Right lung (tissue), 5 donors: ENCODE results near the gene CFAP299. TPM values are rescaled to one million over a fixed set of nuclear protein-coding genes. Genes with fewer than 3 reads are reported as not detected.
"Not testable (repeated sequence)": the region's sequence is repeated elsewhere in the genome, so short reads cannot be mapped to it uniquely, and the experiment has no call there.

Source experiments
- DNase-seq, 2 donors: peaks; one replicate each; pipeline ENCODE4 v3.0.0-alpha.2; 2013
- polyA plus RNA-seq, 5 donors: library from polyadenylated mRNA; unstranded; fragments of 120-200 nt; gene quantifications; one replicate each; pipeline versions ENCODE4 v1.2.1 to v1.2.3, GENCODE V29; 2013; ENCODE audit warnings: inconsistent platforms in 1 of 5, low replicate concordance in 1 of 5; ENCODE audit not compliant: insufficient read length in 5 of 5, insufficient read depth in 1 of 5

Gene CFAP299
- polyA plus RNA-seq, 5 donors = 1.1 to 3.3 (median 2.5) TPM

DNA sequence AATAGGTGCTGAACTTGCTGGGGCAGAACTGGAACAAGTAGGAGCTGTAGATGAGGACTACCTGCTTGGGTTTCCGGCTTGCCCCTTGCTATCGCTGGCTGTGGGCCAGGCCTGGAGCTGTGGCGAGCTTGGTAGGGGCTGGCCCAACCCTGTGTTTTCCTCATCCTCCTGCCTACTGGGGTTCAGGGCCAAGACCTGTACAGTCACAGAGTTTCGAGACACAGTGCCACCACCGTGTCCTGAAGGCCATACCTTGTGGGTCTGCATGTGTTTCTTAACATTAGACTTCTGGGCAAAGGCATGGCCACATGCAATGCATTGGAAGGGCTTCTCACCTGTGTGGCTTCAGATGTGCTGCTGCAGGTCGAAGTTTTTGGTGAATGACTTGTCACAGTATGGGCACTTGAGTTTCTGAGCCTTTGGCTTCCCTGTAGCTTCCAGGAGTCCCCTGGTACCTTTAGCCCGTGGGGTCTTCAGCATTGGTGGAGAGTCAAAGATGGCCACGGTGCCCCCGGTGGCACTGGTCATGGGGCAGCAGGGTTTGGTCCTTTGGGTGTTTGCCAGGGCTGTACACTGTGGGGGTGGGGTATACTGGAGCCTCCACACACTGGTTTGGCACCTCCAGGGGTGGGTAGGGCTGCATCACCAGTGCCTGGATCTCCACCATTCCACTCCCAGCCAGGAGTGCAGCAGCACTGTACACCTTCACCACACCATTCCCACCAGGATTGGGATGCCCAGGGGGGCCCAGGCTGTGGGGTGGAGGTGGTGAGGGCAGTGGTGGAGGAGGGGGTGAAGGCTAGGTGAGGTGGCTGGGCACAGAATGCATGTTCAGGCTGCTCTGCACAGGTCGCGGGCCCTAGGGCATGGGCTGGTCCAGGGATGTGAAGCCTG is 52.1 kb downstream of the CFAP299 start:
- DNase-seq = no peak

DNA sequence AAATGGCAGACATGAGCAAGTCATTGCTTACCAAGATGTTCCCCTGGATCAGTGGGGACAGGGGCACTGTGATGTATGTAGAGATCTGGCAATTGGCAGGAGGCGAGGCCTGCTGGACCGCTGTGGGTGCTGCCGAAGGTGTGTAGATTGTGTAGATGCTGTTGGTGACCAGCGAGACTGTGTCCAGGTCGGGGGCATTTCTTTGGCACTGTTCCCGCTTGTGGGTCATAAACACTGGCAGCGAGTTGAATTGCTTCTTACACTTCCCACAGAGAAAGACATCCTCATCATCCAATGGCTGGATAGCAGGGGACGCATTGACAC is 52.7 kb downstream of the CFAP299 start:
- no peak for DNase-seq

DNA sequence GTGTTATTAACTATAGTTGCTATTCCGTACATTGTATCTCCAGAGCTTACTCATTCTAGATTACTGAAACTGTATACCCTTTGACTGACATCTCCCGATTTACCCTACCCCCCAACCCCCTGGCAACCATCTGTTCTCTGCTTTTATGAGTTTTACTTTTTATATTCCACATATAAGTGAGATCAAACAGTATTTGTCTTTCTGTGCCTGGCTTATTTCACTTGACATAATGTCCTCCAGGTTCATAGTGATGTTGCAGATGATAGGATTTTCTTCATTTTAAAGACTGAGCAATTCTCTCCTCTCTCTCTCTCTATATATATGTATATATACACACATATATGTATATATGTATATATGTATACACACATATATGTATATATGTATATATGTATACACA is 54.6 kb downstream of the CFAP299 start:
- DNase-seq = no peak

DNA sequence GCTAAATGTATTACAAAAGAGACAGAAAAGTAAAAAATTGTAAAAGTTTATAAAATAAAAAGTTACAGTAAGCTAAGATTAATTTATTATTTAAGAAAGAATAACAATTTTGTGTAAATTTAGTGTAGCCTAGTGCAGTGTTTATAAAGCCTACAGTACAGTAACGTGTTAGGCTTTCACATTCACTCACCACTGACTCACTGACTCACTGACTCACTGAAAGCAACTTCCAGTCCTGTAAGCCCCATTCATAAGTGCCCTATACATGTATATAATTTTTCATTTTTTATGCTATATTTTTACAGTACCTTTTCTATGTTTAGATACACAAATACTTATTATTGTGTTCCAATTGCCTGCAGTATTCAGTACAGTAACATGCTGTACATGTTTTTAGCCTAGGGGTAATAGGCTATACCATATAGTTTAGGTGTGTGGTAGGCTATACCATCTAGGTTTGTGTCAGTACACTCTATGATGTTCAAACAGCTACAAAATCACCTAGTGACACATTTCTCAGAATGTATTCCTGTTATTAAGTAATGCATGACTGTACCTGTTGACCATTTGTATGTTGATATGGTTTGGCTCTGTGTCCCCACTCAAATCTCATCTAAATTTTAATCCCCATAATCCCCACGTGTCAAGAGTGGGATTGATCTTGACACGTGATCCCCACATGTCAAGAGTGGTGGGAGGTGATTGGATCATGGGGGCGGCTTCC is 57.9 kb downstream of the CFAP299 start:
- DNase-seq = no peak

DNA sequence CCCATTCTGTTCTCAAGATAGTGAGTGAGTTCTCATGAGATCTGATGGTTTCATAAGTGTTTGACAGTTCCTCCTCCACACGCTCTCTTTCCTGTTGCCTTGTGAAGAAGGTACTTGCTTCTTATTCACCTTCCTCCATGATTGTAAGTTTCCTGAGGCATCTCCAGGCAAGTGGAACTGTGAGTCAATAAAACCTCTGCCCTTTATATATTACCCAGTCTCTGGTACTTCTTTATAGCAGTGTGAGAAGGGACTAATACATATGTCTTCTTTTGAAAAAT is 58.4 kb downstream of the CFAP299 start:
- DNase-seq = no peak

DNA sequence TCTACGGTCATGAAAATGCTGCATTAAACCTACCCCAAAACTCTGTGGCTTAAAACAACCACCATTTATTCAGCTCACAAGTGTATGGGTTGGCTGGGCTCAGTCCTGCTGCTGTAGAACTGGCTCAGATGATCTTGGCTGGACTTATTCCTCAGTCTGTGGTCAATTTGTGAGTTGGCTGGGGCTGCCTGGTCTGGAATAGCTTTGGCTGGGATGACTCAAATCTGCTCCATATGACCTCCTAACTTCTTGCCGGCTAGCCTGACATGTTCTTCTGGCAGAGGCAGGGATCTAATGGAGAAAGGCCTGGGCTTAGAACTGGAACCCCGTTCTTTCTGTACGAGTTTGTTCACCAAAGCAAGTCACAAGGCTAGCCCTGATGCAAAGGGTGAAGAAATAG is 71.7 kb downstream of the CFAP299 start:
- DNase-seq = no peak

DNA sequence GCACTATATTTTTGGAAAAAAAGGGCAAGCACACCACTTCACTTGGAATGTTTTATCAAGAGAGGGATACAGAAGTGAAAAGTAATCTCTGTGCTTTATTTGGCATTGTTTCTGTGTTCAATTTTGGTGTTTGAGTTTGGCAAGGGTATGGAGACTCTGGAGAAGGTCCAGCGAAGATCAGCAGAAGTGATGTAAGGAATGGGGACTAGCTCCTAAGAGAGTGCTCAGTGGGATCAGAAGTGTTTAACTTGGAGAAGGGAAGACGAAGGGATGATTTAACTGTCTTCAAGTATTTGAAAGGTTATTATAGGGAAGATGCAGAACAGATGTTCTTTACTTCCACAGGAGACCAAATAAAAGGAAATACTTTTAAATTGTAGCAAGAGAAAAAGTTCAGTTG is 74.3 kb downstream of the CFAP299 start:
- DNase-seq = no peak

DNA sequence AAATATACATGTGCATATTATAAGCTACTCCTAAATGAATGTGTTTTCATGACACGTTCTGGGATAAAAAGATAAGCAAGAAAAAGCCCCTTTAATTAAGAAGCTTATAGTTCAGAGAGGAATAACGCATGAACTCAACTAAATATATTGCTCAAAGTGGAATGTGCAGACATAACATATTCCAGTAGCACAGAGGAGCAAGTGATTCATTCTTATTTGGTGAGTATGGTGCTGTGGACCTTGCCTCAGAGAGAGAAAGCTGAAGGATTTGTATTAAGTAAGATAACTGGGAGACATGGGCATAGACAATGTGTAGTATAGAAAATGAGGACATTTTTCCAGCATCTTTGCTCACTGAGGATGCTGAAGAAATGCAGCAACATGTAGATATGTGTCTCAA is 76.8 kb downstream of the CFAP299 start:
- DNase-seq = no peak

DNA sequence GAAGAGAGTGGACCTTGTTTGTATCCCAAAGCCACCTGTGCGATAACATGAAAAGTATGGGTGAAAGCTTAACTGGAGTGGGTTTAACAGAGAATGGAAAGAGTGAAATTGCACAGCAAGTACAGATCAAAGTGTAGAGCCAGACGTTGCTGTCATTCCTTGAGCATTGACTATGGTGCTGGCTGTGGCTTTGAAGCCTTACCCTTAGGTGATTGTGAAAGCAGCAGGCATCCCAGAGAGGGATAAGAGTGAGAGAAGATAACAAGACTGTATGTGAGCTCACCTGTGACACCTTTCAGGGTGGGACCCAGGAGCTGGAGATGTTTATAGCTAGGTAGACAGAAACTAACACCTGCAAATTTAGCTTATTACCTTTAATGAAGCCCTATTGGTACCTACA is 77.6 kb downstream of the CFAP299 start:
- no peak for DNase-seq

DNA sequence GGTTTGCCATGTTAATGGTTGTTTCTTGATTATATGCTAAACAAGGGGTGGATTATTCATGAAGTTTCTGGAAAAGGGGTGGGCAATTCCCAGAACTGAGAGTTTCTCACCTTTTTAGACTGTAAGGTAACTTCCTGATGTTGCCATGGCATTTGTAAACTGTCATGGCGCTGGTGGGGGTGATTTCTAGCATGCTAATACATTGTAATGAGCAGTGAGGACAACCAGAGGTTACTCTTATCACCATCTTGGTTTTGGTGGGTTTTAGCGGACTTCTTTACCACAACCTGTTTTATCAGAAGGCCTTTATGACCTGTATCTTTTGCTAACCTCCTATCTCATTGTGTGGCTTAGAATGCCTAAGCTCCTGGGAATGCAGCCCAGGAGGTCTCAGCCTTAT is 81.5 kb downstream of the CFAP299 start:
- DNase-seq = no peak

DNA sequence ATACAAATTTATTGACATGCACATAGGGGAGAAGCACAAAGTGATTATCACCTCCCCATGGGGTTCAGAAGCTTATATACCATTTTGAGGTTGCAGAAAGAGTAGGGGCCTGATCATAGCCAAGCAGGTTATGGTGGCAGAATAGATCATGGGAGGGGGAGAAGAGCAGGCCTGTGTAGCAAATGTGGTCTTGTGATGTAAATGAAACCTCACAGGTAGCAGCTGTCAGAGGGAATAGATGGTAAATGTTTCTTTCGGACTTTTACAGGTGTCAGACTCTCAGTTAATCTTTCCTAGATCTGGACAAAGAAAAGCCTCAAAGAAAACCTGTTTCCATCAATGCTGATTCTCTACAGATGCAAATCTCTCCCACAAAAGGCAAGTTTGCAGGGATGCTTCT is 84.4 kb downstream of the CFAP299 start:
- DNase-seq = no peak

DNA sequence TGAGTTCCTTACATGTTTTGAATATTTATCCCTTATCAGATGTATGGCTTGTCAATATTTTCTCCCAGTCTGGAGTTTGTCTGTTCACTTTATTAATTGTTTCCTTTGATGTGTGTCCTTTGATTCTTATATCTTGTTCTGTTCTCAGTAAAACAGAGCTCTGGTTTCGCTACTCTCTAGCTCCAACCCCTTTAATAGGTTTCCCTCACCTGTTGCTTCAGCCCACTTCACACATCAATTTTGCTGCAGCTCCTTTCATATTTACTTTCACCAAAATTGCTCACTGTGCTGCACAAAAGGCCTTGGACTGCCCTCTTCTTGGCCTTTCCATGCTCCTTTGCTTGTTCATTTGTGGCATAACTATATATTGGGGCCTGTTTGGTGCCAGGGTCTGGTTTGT is 85.1 kb downstream of the CFAP299 start:
- DNase-seq = no peak

DNA sequence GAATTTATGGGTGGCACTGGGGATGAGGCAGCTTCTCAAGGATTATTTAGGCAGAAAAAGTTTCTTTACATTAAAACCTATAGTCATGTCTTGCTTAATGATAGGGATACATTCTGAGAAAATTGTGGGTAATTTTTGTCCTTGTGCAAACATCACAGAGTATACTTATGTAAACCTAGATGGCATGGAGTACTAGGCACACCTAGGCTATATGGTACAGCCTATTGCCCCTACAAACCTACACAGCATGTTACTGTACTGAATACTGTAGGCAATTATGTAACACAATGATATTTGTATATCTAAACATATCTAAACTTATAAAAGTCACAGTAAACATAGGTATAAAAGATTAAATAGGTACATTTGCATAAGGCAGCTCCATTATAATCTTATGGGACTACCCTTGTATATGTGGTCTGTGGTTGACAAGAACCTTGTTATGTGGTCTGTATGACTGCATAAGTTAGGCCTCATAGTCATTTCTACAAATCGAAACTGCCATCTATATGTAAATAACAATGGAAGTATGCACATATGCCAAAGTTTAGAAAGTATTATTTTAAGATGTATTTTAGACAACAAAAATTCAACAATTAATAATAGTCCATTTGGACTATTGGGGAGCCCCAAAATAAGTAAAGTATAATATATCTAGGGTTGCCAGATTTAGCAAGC is 87.3 kb downstream of the CFAP299 start:
- no peak for DNase-seq

DNA sequence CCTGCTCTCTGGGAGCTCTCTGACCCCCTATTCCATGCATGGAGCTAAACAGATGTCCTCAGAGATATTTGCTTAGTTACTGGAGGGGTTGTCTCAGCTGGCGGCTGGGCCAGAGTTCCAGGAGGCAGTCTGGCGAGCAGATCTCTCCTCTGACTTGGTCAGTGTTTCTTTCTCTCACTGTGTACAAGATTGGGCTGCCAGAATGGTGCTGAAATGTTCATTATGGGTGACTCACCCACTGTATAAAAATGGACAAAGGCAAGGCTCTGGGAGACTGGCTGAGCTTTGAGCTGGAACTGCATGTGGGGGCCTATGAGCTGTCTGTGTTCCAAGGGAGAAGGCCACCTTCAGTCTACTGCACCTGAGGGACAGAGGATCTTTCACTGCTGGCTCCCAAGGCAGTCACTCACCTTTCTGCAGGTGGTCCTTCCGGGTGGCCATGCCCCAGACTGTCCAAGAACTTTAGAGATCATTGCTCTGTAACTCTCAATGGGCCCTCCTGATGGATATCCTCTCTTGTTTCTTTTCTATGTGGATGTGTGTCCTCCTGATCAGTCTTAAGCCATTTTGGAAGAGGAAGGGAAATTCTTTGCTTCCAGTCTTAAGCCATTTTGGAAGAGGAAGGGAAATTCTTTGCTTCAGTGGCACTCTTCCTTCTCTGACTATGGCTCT is 88.2 kb downstream of the CFAP299 start:
- DNase-seq = no peak

DNA sequence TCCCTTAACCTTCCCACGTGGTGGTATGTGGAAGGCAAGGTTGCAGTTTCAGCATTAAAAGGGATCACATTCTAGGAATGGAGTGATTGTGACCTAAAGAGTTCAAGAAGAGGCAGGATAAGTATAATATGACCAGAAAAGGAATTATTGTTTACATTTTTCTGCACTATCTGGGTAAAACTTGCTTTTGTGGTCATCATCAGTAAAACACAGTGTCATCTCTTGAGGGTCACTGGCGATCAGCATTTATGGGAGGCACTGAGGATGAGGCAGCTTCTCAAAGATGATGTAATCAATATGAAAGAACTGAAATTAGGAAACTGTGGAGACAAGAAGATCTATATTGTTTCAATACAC is 88.7 kb downstream of the CFAP299 start:
- no peak for DNase-seq

DNA sequence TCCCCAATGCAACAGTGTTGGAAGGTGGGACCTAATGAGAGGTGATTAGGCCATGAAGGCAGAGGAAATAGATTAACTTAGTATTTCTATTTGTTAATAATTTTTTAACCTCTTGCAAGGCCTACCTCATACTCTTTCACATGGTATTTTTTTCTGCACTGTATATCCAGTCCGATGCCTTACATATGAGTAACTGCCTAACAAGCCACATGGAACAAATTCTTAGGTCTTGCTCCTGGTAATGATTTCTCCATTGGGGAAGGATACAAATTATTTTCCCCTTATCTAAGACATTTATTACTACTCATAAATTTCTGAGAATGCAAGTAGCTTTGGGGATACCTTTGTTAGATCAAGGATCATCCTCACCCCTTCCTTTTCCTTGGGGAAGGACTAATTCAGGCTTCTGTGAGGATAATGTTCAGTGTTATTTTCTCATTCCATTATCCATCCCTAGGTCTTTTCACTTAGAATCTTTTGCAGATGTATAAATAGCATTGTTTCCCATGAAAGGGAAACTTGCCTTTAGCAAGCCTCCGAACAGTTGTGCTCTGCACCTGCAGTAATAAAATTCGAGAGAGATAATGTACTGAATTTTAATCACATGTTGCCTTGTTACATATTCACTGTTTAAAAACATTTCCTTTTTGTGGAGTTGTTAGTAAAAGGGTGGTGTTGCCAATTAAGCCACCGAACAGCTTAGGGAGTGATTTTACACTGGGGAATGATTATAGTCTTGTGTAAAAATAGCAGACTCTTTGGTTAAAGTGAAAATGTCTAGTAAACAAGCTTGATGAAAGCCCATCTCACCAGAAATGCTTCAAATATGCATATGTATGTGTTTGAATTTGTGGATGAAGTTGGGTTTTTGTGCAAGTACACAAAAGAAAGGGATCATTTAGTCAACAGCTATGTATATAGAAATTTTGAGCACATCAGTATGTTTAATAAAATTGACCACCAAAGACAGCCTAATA is 89.9 kb downstream of the CFAP299 start:
- DNase-seq = no peak

DNA sequence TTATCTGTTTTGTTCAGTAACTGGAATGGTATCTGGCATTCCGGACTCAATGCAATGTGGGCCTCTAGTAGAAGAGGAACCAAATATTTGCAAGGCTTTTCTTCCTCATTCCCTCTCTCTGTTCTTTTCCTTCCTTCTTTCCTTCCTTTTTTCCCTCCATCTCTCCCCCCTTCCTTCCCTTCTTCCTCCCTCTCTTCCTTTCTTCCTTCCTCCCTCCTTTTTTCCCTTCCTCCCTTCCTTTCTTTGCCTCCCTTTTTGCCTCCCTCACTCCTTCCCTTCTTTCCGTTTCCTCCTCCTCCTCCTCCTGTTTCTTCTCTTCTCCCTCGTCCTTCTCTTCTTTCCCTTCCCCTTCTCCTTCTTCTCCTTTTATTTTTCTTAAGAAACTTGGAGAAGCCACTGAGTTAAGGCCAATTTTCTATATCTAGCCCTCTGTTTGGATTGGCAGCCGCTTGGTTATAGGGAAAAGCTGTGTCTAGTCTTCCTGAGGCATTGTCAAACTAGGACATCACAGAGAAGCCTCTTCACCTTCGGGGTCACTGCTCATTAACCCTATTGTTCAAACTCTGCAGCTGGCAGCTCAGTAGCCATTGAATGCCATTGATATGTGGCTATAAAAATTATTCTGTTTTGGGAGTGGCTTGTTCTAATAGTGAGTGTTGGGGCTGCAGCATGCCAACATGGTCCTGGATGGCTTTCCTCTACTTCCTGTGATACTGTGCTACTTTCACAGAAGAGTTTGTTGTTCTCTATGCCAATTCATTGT is 95.9 kb downstream of the CFAP299 start:
- no peak for DNase-seq

DNA sequence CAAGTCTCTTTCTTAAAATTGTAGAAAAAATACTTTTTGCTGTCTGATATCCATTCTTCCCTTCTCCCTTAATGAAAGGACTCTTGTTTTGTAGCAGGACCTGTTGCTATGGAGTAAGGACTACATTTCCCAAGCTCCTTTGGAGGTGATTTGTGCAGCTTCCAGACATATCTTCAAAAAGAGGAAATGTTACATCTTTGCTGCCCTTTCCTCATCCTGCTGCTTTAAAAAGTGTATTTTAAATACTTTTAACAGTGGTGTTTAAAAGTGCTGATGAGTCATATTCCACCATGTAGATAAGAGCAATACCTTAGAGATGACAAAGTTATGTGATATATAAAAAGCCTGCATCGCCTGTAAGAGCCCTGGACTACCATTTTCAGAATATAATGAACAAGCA is 98.7 kb downstream of the CFAP299 start:
- no peak for DNase-seq

DNA sequence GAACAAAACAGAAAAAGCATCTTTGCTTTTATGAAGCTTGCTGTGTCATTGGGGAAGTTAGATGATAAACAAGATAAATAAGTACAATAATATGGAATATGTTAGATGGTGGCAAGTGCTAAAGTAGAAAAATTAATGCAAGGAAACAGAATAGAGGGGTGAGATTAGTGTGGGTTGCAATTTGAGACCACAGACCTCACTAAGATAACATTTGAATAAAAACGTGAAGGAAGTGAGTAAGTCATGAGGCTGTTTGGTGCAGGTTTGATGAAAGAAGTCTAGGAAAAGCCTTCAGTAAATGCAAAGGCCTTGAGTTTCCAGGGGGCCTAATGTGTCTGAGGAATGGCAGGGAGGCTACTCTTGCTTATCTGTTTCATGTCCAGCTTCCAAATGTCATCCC is 102.5 kb downstream of the CFAP299 start:
- no peak for DNase-seq

DNA sequence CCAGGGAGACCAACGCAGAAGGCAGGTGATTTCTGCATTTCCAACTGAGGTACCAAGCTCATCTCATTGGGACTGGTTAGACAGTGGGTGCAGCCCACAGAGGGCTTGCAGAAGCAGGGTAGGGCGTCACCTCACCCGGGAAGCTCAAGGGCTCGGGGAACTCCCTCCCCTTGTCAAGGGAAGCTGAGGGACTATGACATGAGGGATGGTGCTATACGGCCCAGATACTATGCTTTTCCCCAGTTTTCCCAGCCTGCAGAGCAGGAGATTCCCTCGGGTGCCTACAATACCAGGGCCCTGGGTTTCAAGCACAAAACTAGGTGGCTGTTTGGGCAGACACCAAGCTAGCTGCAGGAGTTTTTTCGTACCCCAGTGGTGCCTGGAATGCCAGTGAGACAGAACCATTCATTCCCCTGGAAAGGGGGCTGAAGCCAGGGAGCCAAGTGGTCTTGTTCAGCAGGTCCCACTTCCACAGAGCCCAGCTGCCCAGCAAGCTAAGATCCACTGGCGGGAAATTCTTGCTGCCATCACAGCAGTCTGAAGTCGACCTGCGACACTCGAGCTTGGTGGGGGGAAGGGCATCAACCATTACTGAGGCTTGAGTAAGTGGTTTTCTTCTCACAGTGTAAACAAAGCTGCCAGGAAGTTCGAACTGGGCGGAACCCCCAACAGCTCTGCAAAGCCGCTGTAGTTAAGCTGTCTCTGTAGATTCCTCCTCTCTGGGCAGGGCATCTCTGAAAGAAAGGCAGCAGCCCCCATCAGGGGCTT is 103.9 kb downstream of the CFAP299 start:
- not testable (repeated sequence) for DNase-seq
